T-helper 9 cell (primary cell): ENCODE results near the gene MCM7.
"Not testable (repeated sequence)": the region's sequence is repeated elsewhere in the genome, so short reads cannot be mapped to it uniquely, and the experiment has no call there.

Source experiments
- DNase-seq: peaks from one replicate; pipeline ENCODE4 v3.0.0-alpha.2; 2020
- total RNA-seq, 2 donors: gene quantifications; one replicate each; lab custom pipeline; 2026; lab: John Stamatoyannopoulos, UW

MCM7 gene
- total RNA-seq = 86.4 to 154 reads per million in 2 donors

DNA sequence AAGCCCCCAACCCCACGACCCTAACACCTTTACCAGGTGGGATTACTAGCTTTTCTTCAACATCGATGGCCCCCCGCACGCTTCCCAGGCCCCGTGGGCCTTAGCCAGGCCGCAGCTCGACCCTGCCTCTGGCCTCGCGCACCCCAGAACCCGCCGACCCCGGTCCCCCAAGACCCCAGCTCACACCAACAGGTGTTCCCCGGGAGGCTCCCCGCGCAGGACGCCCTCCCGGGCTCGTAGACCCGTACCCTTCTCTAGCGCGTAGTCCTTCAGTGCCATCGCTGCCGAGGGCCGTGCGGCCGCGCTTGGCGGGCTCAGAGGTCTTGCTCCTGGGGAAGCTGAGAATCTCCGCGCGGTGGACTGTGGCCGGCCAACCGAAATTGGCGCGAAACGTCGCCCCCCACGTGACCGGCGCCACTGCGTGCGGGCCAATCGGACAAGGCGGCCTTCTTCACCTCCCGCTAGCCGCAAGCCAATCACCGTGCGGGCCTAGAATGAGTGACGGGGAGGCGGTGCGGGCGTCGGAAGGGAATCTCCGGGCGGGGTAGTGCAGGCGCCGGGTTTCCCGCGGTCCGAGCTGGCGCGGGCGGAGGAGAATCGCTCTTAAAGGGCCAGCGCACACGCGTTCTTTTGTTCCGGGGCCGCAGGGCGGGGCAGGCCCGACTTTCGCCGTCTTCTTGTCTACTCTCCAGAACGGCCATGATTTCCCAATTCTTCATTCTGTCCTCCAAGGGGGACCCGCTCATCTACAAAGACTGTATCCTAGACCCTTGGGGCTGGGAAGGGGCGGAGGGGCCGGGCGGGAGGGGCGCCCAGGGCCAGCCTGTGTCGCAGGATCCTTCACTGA, at the start of gene MCM7, which contains the start of gene AP4M1:
Gene MCM7 (minus strand): TSS at position 382 of the 847 bp plus-strand sequence. CDS start 103 bp downstream, at position 279.
Gene AP4M1 (plus strand): TSS at position 628 of the 847 bp plus-strand sequence. CDS start 72 bp downstream, at position 700.
- DNase-seq = peak; percentile 93

GRCh38 chr7:100148559-100149328, 47.5 kb upstream of the MCM7 start, which contains the start of gene LAMTOR4:
Gene LAMTOR4 (plus strand): TSS chr7:100148918. CDS start chr7:100148973, 55 bp downstream.
- peak; percentile 94 for DNase-seq

GRCh38 chr7:100148225-100148558, 47.0 kb upstream of the MCM7 start:
- DNase-seq = no peak

DNA sequence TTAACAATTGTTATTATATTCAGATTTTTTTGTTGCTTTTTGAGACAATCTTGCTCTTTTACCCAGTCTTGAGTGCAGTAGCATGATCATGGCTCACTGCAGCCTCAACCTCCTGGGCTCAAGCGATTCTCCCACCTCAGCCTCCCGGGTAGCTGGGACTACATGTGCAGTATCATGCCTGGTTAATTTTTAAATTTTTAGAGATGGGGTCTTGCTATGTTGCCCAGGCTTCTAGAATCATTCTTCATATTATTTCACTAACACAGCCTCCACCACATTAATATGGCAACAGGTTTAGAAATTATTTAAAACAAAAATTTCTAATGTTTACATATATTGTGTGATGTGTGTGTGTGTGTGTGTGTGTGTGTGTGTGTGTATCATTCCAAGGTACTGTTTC, 46.1 kb upstream of the MCM7 start:
- no peak for DNase-seq

DNA sequence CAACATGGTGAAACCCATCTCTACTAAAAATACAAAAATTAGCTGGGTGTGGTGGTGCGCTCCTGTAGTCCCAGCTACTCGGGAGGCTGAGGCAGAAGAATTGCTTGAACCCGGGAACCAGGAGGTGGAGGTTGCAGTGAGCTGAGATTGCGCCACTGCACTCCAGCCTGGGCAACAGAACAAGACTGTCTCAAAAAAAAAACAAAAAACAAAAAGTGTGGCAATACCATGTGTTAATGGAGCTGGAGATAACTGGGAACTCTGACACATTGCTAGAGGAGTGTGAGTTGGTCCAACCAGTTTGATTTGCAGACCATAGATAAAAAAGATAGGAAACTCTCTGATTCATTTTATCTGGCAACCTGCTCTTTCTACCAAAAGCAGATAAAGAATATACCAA, 45.2 kb upstream of the MCM7 start:
- not testable (repeated sequence) for DNase-seq

- DNase-seq = no peak
Observed at GRCh38 chr7:100142461-100142860, 41.3 kb upstream of the MCM7 start.

DNA sequence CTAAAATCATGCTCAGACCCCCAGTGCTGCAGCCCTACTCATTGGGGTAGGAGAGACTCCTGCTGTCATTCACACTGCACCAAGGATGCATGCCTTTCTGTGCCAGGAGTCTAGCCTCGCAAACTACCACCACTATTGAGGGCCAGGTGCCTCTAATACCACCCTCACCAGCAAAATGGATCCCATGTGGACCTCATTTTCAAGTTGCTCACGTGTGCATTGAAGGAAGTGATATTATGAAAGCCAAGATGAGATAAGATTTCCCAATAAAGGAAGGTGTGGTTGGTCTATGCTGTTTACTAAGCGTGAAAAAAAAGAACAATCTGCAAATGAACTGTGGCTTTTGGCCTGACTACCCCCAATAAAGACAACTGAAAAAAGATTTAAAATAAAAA, 40.4 kb upstream of the MCM7 start:
- DNase-seq = no peak

DNA sequence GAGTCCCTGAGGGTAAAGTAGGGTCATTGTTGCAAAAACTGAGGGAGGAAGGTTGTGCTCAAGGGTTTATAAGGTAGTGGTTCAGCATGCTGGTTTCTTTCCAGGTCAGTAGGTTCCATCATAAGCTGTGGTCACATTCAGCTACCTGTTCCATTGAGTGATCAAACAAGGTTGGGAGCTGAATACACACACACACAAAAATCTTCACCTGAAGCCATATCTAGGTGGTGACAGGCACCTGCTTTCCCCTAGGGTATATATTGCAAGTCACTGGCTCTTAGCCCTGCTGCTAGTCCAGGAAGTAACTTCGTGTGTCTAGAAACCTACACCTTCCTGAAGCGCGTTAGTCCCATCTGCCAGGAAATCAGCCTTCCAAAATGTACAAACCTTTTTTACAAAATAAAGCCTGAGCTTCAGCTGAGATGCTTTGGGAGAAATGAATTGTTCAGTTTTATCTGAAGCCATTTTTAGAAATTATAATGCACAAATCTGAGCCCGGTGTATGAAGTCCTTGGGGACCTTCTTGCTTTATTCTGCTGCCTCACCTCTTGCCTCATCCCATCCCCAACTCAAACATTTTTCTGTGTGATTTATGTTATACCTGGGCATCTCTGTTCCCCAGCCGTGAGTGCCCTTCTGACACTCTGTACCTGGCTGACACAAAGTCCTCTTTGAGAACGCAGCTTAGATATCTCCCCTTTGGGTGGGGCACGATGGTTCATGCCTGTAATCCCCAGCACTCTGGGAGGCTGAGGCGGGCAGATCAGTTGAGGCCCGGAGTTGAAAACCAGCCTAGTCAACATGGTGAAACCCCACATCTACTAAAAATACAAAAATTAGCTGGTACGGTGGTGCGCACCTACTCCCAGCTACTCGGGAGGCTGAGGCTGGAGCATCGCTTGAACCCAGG, 36.9 kb upstream of the MCM7 start:
- DNase-seq = no peak

DNA sequence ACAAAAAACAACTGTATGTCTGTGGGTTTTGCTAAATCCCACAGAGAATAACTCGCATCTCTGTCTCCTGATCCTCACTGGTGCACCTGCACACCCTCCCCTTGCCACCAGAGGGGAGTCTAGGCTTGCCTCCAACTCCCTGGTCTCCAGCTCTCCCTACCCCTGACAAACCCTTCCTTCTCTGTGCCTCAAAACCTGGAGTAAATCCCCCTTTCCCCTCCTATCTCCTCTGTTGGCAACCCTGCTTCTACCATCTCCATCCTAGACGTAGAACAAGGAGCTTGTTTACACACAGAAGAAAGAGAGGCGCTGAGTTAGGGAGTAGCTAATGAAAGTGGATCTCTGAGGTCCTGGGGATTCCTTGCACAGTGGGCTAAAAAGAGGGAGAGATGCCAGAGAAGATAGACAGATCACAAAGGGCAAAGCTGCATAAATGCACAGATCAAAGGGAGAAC, 31.5 kb upstream of the MCM7 start:
- peak; percentile 53 for DNase-seq

GRCh38 chr7:100132126-100132525, 30.9 kb upstream of the MCM7 start:
- no peak for DNase-seq

DNA sequence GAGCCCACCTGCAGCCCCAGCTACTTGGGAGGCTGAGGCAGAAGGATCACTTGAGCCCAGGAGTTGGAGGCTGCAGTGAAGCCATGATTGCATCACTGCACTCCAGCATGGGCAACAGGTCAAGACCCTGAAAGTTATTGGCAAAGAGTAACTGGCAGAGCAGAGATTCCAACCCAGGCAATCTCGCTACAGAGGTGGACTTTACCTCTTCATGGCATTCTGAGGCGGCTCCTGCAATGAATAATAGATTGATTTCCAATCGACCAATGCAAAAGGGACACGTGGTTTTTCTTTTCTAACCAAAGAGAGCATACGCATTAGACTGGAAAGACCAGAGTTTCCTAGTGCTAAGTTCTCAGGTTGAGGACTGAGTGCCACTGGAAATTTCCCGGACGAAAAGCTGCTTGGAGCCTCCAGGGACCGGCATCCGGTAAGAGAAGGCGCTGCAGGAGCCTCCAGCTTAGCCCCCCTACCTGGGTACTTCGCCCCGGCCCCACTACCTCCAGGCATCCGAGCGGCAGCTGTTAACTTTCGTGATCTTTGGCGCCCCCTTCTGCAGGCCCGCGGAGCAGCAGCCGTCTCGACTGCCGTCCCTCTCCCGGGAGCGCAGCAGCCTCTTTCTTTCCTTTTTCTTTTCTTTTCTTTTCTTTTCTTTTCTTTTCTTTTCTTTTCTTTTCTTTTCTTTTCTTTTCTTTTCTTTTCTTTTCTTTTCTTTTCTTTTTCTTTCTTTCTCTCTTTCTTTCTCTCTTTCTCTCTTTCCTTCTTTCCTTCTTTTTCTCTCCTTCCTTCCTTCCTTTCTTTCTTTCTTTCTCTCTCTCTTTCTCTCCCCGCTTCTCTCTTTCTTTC, 29.6 kb upstream of the MCM7 start:
- peak; percentile 89 for DNase-seq

- DNase-seq = not testable (repeated sequence)
Observed at GRCh38 chr7:100130220-100130607, 29.0 kb upstream of the MCM7 start.

GRCh38 chr7:100128637-100128963, 27.4 kb upstream of the MCM7 start:
- no peak for DNase-seq

GRCh38 chr7:100127866-100128636, 26.9 kb upstream of the MCM7 start:
- DNase-seq = no peak

DNA sequence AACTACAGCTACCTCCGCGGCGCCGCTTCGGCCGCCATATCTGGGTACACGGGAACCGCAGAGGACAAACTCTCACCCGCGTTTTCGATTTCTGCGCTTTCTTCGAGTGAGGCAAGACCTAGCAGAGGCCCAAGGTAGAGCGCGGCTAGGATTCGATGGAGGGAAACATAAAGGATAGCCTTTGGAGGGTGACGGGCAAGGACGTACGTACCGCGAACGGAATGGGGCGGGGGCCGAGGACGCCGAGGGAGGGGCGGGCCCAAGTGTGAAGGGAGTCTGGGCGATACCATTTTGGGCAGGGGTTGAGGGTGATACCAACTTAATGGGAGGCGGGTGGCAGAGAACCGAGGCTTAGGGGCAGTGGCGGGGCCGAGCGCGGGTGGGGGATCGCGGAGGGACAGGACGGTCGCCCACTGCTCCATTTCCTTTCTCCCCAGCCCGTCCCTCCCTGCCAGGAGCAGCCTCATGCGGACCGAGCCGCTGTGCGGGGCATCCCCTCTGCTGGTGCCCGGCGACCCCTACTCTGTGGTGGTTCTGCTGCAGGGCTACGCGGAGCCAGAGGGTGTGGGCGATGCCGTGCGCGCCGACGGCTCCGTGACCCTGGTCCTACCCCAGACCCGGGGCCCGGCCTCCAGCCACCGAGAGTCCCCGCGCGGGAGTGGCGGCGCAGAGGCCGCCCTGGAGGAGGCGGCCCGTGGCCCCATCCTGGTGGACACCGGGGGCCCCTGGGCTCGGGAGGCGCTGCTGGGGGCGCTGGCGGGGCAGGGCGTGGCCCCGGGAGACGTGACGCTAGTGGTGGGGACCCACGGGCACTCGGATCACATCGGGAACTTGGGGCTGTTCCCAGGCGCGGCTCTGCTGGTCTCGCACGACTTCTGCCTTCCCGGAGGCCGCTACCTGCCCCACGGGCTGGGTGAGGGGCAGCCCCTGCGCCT, 26.0 kb upstream of the MCM7 start, which contains the start of gene MBLAC1:
Gene MBLAC1 (plus strand): TSS at position 37 of the 935 bp plus-strand sequence. CDS start 429 bp downstream, at position 466.
- DNase-seq = peak; percentile 90

DNA sequence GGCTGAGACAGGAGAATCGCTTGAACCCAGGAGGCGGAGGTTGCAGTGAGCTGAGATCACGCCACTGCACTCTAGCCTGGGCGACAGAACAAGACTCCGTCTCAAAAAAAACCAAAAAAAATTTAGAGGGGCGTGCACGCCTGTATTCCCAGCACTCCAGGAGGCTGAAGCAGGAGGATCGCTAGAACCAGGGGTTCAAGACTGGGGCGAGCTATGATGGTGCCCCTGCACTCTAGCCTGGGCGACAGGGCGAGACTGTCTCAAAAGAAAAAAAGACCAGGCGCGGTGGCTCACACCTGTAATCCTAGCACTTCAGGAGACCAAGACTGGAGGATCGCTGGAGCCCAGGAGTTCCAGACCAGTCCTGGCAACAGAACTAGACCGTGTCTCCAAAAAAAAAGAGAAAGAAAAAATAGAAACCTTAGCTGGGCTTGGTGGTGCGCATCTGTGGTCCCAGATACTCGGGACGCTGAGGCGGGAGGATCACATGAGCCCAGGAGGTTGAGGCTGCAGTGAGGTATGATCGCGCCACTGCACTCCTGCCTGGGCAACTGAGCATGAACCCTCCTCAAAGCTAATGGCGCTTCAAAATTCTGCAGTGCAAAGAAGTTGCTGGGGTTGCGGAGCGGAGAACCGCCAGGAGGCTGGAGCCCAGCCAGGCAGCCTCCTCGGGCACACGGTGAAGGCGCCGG, 25.2 kb upstream of the MCM7 start:
- DNase-seq = no peak

DNA sequence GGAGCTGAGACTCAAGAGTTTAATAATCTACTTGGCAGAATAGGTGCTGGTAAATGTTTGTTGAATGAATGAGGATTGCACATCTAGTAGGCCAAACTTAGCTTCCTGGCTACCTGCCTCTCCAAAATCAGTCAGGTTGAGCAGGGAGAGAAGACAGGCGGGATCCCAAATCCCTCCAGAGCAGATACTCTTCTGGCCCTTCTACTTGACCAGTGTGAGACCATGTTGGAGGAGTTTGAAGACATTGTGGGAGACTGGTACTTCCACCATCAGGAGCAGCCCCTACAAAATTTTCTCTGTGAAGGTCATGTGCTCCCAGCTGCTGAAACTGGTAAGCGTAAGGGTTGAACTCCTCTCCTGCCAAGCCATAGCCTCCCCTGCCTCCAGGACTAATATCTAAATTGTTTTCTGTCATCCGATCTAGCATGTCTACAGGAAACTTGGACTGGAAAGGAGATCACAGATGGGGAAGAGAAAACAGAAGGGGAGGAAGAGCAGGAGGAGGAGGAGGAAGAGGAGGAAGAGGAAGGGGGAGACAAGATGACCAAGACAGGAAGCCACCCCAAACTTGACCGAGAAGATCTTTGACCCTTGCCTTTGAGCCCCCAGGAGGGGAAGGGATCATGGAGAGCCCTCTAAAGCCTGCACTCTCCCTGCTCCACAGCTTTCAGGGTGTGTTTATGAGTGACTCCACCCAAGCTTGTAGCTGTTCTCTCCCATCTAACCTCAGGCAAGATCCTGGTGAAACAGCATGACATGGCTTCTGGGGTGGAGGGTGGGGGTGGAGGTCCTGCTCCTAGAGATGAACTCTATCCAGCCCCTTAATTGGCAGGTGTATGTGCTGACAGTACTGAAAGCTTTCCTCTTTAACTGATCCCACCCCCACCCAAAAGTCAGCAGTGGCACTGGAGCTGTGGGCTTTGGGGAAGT, 23.4 kb upstream of the MCM7 start:
- no peak for DNase-seq

DNA sequence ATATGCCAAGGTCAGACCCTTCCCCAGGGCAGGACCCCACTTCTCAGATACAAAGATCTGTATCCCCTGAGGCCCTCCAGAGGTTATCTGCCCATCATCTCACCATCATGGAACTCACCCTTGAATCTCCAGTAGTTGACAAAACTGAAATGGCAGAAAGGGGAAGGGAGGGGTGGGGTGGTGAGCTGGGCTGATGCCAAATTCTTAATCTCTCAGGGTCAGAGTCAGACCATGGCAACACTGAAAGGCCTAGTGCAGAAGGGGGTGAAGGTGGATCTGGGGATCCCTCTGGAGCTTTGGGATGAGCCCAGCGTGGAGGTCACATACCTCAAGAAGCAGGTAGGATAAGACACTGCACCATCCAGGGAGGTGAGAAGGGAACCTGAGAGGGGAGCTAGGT, 21.4 kb upstream of the MCM7 start:
- no peak for DNase-seq
